ENCODE measurements around the gene NAALADL2.

The NAALADL2 gene

DNA sequence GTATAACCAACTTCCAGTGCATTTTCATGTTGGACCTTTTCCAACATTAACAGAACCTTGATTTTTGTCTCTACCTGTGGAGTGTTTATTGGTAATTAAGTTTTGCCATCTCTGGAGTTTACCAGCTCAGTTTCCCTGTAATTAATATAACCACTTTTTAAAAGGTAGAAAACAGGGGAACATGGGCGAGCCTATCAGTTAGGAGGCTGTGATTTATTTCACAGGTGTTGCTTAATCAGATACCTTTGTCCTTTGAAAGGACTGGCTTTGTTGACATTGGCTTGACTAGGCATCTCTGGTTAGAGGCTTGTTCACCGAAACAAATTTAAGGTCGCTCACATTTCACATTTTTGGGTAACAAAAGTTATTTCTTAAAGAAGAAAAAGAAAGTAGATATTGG is 622 bp downstream of the NAALADL2 start:
- in situ Hi-C loops (cut with MboI; ENCODE audit: low pct_unique_long_range_greater_than_20kb, low sequenced_read_pairs, unreplicated experiment) = no loop called here
- DNase-seq (ENCODE audit: low spot score) = no peak
- TF ChIP-seq, protein P1, sequence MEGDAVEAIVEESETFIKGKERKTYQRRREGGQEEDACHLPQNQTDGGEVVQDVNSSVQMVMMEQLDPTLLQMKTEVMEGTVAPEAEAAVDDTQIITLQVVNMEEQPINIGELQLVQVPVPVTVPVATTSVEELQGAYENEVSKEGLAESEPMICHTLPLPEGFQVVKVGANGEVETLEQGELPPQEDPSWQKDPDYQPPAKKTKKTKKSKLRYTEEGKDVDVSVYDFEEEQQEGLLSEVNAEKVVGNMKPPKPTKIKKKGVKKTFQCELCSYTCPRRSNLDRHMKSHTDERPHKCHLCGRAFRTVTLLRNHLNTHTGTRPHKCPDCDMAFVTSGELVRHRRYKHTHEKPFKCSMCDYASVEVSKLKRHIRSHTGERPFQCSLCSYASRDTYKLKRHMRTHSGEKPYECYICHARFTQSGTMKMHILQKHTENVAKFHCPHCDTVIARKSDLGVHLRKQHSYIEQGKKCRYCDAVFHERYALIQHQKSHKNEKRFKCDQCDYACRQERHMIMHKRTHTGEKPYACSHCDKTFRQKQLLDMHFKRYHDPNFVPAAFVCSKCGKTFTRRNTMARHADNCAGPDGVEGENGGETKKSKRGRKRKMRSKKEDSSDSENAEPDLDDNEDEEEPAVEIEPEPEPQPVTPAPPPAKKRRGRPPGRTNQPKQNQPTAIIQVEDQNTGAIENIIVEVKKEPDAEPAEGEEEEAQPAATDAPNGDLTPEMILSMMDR (IDR thresholded peaks at IDR 0.05; ENCODE audit: extremely low read depth, insufficient read depth, missing control alignments) = no peak

DNA sequence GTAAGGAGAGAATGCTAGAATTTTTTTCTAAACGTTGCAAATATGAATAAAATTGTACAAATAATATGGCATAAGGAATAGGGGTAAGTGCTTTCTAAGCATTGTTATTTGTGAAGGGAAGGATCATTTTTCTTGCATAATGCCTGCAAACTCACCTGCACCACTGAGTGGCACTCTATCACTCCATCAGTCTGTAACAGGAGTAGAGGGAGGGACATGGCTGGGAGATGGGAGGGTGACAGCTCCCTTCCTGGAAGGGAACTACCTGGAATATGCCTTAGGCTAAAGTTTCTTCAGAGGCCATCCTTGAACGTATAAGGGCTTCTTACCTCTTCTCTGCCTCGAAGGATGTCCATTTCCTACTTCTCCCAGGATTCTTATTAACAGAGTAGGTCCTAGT is 3.0 kb downstream of the NAALADL2 start:
- TF ChIP-seq, protein P1 (IDR thresholded peaks at IDR 0.05; ENCODE audit: extremely low read depth, insufficient read depth, missing control alignments) = peak; percentile 33
- DNase-seq (ENCODE audit: low spot score) = no peak
- in situ Hi-C loops (cut with MboI; ENCODE audit: low pct_unique_long_range_greater_than_20kb, low sequenced_read_pairs, unreplicated experiment) = no loop called here

DNA sequence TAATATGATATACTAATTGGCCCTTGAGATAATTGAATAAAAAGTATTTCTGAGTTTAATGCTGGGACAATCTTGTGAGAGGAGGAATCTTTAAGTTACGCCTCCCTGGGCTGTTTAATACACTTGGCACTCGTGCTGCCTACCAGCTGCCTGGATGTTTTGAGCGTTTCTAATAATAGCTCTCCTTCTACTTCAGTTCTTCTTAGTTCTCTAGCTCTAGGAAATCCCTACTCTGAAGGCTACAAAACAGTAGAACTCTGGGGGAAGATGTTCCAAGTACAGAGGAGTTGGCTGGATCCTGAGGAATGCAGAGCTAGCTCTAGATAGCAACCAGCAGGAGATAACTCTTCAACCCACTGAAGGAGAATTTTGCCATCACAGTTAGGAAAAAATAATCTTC is 3.5 kb downstream of the NAALADL2 start:
- in situ Hi-C loops (cut with MboI; ENCODE audit: low pct_unique_long_range_greater_than_20kb, low sequenced_read_pairs, unreplicated experiment) = no loop called here
- no peak for DNase-seq (ENCODE audit: low spot score)

DNA sequence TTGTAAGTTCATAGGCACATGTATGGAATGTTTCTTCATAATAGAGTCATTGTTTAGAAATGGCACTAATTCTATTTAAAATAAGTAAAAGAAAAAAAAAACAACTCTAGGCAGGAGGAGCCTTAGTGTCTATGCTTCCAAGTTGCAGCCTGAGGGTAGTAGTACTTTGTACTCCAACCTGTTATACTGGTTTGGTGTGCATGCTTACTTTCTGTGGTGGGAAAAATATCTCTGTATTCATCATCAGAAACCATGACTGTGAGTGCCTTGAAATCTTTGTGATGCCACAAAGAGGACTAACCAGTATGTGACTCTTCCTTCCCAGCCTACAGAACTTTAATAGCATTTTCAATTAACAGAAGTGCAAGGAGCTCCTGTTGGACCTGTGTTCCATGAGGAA is 4.4 kb downstream of the NAALADL2 start:
- TF ChIP-seq, protein P1 (IDR thresholded peaks at IDR 0.05; ENCODE audit: extremely low read depth, insufficient read depth, missing control alignments) = no peak
- no peak for DNase-seq (ENCODE audit: low spot score)
- in situ Hi-C loops (cut with MboI; ENCODE audit: low pct_unique_long_range_greater_than_20kb, low sequenced_read_pairs, unreplicated experiment) = no loop called here

More for the DNA sequence above, 3.5 kb downstream of the NAALADL2 start:
- TF ChIP-seq, protein P1 (IDR thresholded peaks at IDR 0.05; ENCODE audit: extremely low read depth, insufficient read depth, missing control alignments) = no peak

DNA sequence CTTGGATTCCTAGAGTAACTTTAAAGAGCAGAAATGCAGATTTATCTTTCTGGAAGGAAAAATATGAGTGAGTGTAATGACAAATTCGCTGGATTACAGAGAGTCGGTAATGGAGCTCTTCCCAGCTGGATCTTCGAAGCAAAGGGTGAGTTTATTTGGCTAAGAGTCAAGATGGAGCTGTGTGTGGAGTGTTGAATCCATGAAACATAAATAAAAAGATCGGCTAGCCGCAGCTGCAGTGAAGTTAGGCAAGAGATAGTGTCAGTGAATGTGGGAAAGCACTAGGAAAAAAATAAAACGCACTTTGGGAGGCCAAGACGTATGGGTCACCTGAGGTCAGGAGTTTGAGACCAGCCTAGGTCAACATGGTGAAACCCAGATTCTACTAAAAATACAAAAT is 10.3 kb downstream of the NAALADL2 start:
- in situ Hi-C loops (cut with MboI; ENCODE audit: low pct_unique_long_range_greater_than_20kb, low sequenced_read_pairs, unreplicated experiment) = no loop called here
- DNase-seq (ENCODE audit: low spot score) = no peak
- TF ChIP-seq, protein P1 (IDR thresholded peaks at IDR 0.05; ENCODE audit: extremely low read depth, insufficient read depth, missing control alignments) = no peak

DNA sequence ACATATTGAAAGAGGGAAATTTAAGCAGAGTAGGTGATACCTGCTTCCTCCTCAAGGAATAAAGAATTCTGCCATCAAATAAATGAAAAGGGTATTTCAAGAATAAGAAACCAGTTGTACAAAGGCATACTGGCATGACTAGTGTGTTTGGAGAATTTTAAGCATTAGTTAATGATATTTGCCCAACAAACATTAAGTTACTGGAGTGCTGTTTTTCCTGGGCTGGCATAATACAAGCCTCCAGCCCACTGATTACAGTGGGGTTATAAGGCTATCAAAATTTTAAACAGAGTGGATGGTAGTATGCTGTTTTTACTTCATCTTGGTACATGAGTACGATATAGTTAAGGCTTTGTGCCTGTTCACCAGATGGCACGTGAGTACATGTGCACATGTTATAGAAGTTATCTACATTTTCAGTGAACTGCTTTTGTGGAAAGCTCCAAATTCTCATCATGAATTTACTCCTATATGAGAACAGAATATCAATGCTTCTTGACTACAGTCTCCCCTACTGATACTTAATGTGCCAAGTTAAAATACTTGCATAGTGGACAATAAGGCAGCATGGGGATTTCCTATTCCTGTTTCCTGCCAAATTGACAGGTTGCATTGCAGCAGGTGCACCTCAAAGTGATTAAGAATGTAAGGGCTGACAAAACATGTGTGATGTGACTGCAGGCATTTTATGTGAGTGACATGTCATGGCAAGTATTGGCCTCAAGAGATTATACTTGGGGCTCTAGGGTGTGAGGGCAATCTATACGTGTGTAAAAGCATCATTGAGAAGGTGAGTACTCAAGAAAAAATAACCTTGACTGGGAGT is 14.9 kb downstream of the NAALADL2 start:
- TF ChIP-seq, protein P1 (IDR thresholded peaks at IDR 0.05; ENCODE audit: extremely low read depth, insufficient read depth, missing control alignments) = no peak
- DNase-seq (ENCODE audit: low spot score) = no peak
- in situ Hi-C loops (cut with MboI; ENCODE audit: low pct_unique_long_range_greater_than_20kb, low sequenced_read_pairs, unreplicated experiment) = no loop called here

Measured in GM13977 (cell line).